Retinal pigment epithelial cell (primary cell): ENCODE data around the gene IPPK.
A peak's percentile ranks its signal among the peaks of the same experiment; 100 is the strongest.

Experiments used
- DNase-seq: peaks from one replicate; pipeline ENCODE4 v3.0.0-alpha.2; 2010; ENCODE audit warnings: low read depth
- H3K4me3 ChIP-seq: 2 replicates; pipeline ENCODE4 v1.5.1; 2011; ENCODE audit warnings: mild to moderate bottlenecking, low read length, control low read depth, moderate library complexity
- CTCF ChIP-seq: conservative IDR thresholded peaks from 2 replicates; pipeline ENCODE4 v1.5.1; 2011; ENCODE audit warnings: low read depth, low read length, control low read depth, inconsistent platforms

Gene IPPK

GRCh38 chr9:92669890-92670708 lies at the start of gene IPPK:
TSS of gene IPPK (minus strand) at chr9:92670131. CDS start at chr9:92669988, 143 bp downstream.
- no peak for TF ChIP-seq CTCF
- H3K4me3 ChIP-seq = peak within 1 kb of the TSS; percentile 93
- peak; percentile 96 for DNase-seq

GRCh38 chr9:92719028-92719647 lies 49.2 kb upstream of the IPPK start:
- DNase-seq = no peak
- TF ChIP-seq CTCF = no peak

GRCh38 chr9:92718086-92719001 lies 48.4 kb upstream of the IPPK start:
- H3K4me3 ChIP-seq = no peak overlapping the region
- DNase-seq = no peak
- TF ChIP-seq CTCF = no peak

More at GRCh38 chr9:92719028-92719647, 49.2 kb upstream of the IPPK start:
- H3K4me3 ChIP-seq = no peak overlapping the region

- no peak overlapping the region for H3K4me3 ChIP-seq
- TF ChIP-seq CTCF = no peak
- DNase-seq = no peak
Measured at GRCh38 chr9:92717201-92718085, 47.5 kb upstream of the IPPK start.

- peak; percentile 94 for TF ChIP-seq CTCF
- no peak overlapping the region for H3K4me3 ChIP-seq
- no peak for DNase-seq
Measured at GRCh38 chr9:92716557-92716956, 46.6 kb upstream of the IPPK start.
